ENCODE measurements around the gene SIPA1L3.

The SIPA1L3 gene

DNA sequence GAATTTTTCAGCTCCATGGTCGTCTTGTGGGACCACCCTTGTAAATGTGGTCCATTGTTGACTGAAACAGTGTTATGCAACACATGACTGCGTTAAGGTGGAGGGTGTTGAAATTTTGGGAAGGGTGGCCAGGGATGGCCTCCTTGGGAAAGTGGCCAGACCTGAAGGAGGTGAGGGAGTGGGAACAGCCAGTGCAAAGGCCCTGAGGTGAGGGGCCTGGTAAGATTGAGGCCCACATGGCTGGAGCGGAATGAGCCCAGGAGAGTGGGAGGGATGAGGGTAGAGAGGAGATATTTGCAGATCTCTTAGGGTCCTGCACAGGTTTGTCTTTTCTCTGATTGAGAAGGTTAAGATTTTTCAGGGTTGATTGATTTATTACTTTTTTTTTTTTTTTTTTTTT is 18.2 kb downstream of the SIPA1L3 start:
- no peak for DNase-seq (ENCODE audit: low read depth)
- H3K4me3 ChIP-seq (ENCODE audit: low read depth, low read length): no peak overlapping the region
- TF ChIP-seq MYC (IDR thresholded peaks at IDR 0.05; ENCODE audit: low read depth, low read length) (no peak), POLR2A (IDR thresholded peaks at IDR 0.05; ENCODE audit: extremely low read depth, insufficient read length) (no peak)
- TF ChIP-seq, protein P1, sequence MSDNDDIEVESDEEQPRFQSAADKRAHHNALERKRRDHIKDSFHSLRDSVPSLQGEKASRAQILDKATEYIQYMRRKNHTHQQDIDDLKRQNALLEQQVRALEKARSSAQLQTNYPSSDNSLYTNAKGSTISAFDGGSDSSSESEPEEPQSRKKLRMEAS (IDR thresholded peaks at IDR 0.05; ENCODE audit: low read depth, low read length): no peak
- TF ChIP-seq, protein P2, sequence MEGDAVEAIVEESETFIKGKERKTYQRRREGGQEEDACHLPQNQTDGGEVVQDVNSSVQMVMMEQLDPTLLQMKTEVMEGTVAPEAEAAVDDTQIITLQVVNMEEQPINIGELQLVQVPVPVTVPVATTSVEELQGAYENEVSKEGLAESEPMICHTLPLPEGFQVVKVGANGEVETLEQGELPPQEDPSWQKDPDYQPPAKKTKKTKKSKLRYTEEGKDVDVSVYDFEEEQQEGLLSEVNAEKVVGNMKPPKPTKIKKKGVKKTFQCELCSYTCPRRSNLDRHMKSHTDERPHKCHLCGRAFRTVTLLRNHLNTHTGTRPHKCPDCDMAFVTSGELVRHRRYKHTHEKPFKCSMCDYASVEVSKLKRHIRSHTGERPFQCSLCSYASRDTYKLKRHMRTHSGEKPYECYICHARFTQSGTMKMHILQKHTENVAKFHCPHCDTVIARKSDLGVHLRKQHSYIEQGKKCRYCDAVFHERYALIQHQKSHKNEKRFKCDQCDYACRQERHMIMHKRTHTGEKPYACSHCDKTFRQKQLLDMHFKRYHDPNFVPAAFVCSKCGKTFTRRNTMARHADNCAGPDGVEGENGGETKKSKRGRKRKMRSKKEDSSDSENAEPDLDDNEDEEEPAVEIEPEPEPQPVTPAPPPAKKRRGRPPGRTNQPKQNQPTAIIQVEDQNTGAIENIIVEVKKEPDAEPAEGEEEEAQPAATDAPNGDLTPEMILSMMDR (IDR thresholded peaks at IDR 0.05; ENCODE audit: low read depth, low read length): no peak

DNA sequence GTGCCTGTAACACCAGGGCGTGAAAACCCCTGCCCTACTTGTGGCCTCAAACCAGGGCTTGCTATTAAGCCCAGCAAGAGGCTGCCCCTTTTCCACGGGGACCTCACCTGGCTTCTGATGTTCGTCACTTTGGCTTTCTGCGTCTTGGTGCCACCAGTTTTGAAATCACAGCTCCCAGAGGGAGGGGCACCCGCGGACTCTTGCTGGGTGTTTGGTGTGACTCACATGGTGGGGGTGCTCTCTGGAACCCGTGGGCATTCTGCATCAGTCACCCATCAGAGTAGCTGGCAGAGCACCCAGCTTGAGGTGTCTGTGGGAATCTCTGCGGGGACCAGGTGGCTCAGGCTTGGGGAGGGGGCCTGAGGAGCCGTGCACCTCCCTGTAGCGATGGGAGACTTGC is 19.2 kb downstream of the SIPA1L3 start:
- TF ChIP-seq, protein P1 (IDR thresholded peaks at IDR 0.05; ENCODE audit: low read depth, low read length): no peak
- TF ChIP-seq MYC (IDR thresholded peaks at IDR 0.05; ENCODE audit: low read depth, low read length) (no peak), POLR2A (IDR thresholded peaks at IDR 0.05; ENCODE audit: extremely low read depth, insufficient read length) (no peak)
- TF ChIP-seq, protein P2 (IDR thresholded peaks at IDR 0.05; ENCODE audit: low read depth, low read length): no peak
- DNase-seq (ENCODE audit: low read depth): no peak
- no peak overlapping the region for H3K4me3 ChIP-seq (ENCODE audit: low read depth, low read length)

DNA sequence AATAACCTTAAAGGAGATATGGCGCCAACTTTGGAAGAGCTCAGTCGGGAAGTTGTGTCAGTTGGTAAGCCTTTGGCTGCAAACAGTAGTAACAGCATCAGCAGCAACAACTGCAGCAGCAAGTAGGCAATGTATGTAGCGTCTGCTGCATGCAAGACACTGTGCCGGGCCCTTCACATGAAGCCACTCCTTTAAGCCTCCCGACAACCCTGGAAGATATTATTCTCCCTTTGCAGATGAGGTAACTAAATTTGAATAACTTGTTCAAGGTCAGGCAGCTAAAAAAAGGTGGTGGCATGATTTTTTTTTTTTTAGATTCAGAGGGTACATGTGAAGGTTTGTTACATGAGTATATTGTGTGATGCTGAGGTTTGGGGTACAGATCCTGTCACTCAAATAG is 19.7 kb downstream of the SIPA1L3 start:
- H3K4me3 ChIP-seq (ENCODE audit: low read depth, low read length): no peak overlapping the region
- no peak for DNase-seq (ENCODE audit: low read depth)
- TF ChIP-seq, protein P1 (IDR thresholded peaks at IDR 0.05; ENCODE audit: low read depth, low read length): no peak
- TF ChIP-seq MYC (IDR thresholded peaks at IDR 0.05; ENCODE audit: low read depth, low read length) (no peak), POLR2A (IDR thresholded peaks at IDR 0.05; ENCODE audit: extremely low read depth, insufficient read length) (no peak)
- TF ChIP-seq, protein P2 (IDR thresholded peaks at IDR 0.05; ENCODE audit: low read depth, low read length): no peak

DNA sequence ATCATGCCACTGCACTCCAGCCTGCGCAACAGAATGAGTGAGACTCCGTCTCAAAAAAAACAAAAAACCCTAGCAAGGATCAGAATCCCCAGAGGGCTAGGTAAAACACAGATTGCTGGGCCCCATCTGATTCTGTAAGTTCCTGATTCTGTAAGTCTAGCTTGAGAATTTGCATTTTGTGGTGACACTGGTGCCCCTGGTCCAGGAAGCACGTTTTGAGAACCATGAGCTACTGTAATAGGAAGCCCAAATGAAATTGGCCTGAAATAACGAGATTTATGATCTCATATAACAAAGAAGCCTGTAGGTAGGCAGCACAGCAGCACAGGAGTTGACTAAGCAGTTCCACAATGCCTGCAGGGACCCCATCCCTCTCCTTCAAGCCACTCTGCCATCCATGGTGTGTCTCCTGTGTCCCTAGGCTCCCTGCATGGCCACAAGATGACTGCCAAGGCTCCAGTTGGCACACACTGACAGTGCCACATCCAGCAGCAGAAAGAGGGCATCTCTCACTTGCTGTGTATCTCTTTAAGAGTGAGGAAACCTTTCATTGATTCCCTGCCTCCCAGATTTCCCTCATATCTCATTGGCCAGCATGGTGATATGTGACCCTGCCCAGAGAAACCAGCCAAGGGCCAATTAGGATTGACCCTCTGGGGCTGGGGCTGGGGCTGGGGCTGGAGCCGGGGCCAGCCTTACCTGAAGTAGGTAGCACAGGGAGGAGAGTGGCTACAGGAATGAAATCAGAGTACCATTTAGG is 21.7 kb downstream of the SIPA1L3 start:
- no peak overlapping the region for H3K4me3 ChIP-seq (ENCODE audit: low read depth, low read length)
- TF ChIP-seq POLR2A (IDR thresholded peaks at IDR 0.05; ENCODE audit: extremely low read depth, insufficient read length) (no peak), MYC (IDR thresholded peaks at IDR 0.05; ENCODE audit: low read depth, low read length) (no peak)
- TF ChIP-seq, protein P1 (IDR thresholded peaks at IDR 0.05; ENCODE audit: low read depth, low read length): no peak
- TF ChIP-seq, protein P2 (IDR thresholded peaks at IDR 0.05; ENCODE audit: low read depth, low read length): no peak
- peak; percentile 63 for DNase-seq (ENCODE audit: low read depth)

DNA sequence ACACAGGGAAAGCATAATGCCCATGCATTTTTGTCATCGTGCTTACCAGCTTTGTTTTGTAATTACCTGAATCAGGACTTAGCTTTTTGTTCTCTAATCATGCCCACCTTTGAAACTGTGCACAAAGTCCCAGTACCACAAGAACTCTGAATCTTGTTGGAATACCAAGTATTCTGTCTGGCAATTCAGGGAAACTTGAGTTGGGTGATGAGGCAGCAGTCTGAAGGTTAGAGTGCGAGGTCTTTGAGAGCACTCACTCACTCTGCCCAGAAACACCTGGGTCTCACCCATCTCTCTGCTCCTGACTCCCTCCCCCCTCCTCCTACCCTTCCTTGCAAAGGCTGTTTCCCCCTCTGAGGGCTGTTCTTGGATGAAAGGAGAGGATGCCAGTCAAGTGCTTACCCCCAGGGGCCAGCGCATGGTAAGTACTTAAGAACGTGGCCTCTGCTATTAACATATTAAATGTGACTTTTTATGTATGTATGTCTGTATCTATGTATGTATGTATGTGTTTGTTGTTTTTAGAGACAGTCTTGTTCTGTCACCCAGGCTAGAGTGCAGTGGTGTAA is 22.4 kb downstream of the SIPA1L3 start:
- no peak for DNase-seq (ENCODE audit: low read depth)
- no peak overlapping the region for H3K4me3 ChIP-seq (ENCODE audit: low read depth, low read length)
- TF ChIP-seq, protein P2 (IDR thresholded peaks at IDR 0.05; ENCODE audit: low read depth, low read length): no peak
- no peak for TF ChIP-seq POLR2A (IDR thresholded peaks at IDR 0.05; ENCODE audit: extremely low read depth, insufficient read length)
- TF ChIP-seq MYC (IDR thresholded peaks at IDR 0.05; ENCODE audit: low read depth, low read length): no peak
- TF ChIP-seq, protein P1 (IDR thresholded peaks at IDR 0.05; ENCODE audit: low read depth, low read length): no peak

Measured in NB4 (cell line).